Heart left ventricle (tissue), 13 donors: ENCODE results near the gene SMG7.

ENCODE experiments used
- CTCF ChIP-seq, 12 donors: fragments of 200-600 bp; sonication (generic) in 4 of 12; IDR thresholded peaks; one replicate each; pipeline versions ENCODE4 v1.5.0 to v1.8.0; 2018 to 2022; ENCODE audit warnings: antibody characterized with exemption in 12 of 12, mild to moderate bottlenecking in 5 of 12
- POLR2A ChIP-seq, 2 donors: fragments of 450-650 bp; IDR thresholded peaks; one replicate each; pipeline ENCODE4 v1.6.1; 2017; ENCODE audit warnings: antibody characterized with exemption in 2 of 2, mild to moderate bottlenecking in 2 of 2, moderate library complexity in 2 of 2
- donor health status: ischemic (EF 13 %, LVEDD 7.1; RV severe dilation, severe dysfunction).
- donor health status: DM: no; HTN: yes; CAD: no.
- donor health status: DM: no; HTN: no; CAD: no.
- donor health status: ischemic (EF 25% LVEDD 6.9; RV normal size, moderate dysfunction).
- donor health status: ischemic (EF 25% LVEDD 5.7; RV mildly dilated, moderate dysfunction).
- donor health status: ischemic (EF 35%, LVEDD 5.7; RV mildly dilated, moderate dysfunction).
- donor health status: nonischemic (EF 11% LVEDD 7.7; RV severe dilation, severe dysfunction).
- donor health status: DM: yes; HTN: yes; CAD: no.
- donor health status: PGD.
- donor health status: ischemic (EF 29% LVEDD 5.4; RV normal size, mild dysfunction).
- donor health status: nonischemic (EF 23%, LVEDD 6.1; RV moderate dilation, normal function).

DNA sequence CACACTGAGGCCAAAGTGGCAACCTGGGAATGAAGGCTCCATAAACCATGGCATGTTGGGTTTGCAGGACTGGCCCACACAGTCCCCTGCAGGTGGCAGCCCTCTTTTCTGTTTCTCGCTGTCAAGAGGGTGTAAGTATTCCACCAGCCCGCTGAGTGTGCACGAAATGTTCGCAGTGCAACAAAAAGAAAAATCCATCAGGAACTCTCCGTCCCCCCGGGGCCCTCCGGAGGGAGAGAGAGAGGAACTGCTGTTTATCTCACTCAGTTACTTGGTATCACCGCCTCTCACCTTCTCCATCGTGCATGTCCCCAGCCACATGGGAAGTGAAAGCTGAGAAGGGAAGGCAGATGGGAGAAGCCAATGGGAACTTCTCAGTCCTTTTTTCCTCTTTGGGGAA lies 79.6 kb downstream of the SMG7 start:
- peak in 3 of 12 donors; percentile 5 to 19 (median 9) for TF ChIP-seq CTCF (IDR thresholded peaks at IDR 0.05)
- TF ChIP-seq POLR2A (IDR thresholded peaks at IDR 0.05): no peak
